ENCODE measurements around the gene C3orf62. TPM values are rescaled to one million over a fixed set of nuclear protein-coding genes. Genes with fewer than 3 reads are reported as not detected.

C3orf62 gene
- total and polyA plus RNA-seq, 2 donors (not counting 1 experiment from before 2014, with no cell fraction given) = 6.8 to 7.8 TPM

GRCh38 chr3:49263159-49263889 is 13.7 kb downstream of the C3orf62 start:
- no peaks in the 10 kb centered on the region for H3K4me1 ChIP-seq (ENCODE audit: control insufficient read depth in 2 of 2, insufficient read depth in 2 of 2, low read length in 2 of 2)
- H3K27me3 ChIP-seq (replicated peaks in 1 of 4; ENCODE audit: control extremely low read depth in 1 of 4, control insufficient read depth in 3 of 4, insufficient read depth in 4 of 4, low read length in 3 of 4) = no peaks in the 10 kb centered on the region
- H3K79me2 ChIP-seq (ENCODE audit: control insufficient read depth, insufficient read depth, low read length) = no peaks in the 10 kb centered on the region
- no peak for DNase-seq
- H4K20me1 ChIP-seq (ENCODE audit: control insufficient read depth, insufficient read depth, low read length, poor library complexity, severe bottlenecking) = no peaks in the 10 kb centered on the region
- H2AFZ ChIP-seq (ENCODE audit: insufficient read depth, low read depth, low read length, poor library complexity, severe bottlenecking) = no peak overlapping the region
- no peaks in the 10 kb centered on the region for H3K4me1 Mint-ChIP-seq
- ChIA-PET CTCF (interaction anchor here (0.6 kb wide), 2 partner anchors 12 to 19 kb away, joined by 3 to 5 read pairs; no protein-coding TSS in a partner anchor), POLR2A (no interaction called here)
- no peak overlapping the region for H3K4me2 ChIP-seq (replicated peaks; ENCODE audit: low read depth, low read length, poor library complexity, severe bottlenecking)
- no peak overlapping the region for H3K9ac ChIP-seq (ENCODE audit: low read length)
- H3K27ac Mint-ChIP-seq = no peak overlapping the region
- no peak for ATAC-seq (ENCODE audit: low read depth)
- no peaks in the 10 kb centered on the region for H3K9me3 ChIP-seq (ENCODE audit: control extremely low read depth in 1 of 3, control insufficient read depth in 2 of 3, insufficient read depth in 1 of 3, low read length in 2 of 3)
- H3K9me3 Mint-ChIP-seq (ENCODE audit: insufficient read depth) = no peaks in the 10 kb centered on the region
- H3K27me3 Mint-ChIP-seq = no peaks in the 10 kb centered on the region
- H3K4me3 ChIP-seq (ENCODE audit: control extremely low read depth in 1 of 5, extremely low read depth in 1 of 5, insufficient read depth in 1 of 5, low read depth in 2 of 5, low read length in 4 of 5) = no peak overlapping the region
- TF ChIP-seq CTCF (IDR thresholded peaks at IDR 0.05) (no peak), EZH2 (IDR thresholded peaks at IDR 0.05; ENCODE audit: borderline replicate concordance, insufficient read depth, low read depth, low read length, poor library complexity, severe bottlenecking) (no peak)
- WGBS (ENCODE audit: insufficient coverage) = 97% methylated on average over 5 of the region's 6 CpGs
- H3K36me3 ChIP-seq (replicated peaks in 1 of 2; ENCODE audit: control extremely low read depth in 1 of 2, control insufficient read depth in 1 of 2, extremely low read depth in 1 of 2, insufficient read depth in 2 of 2, low read length in 1 of 2) = no peaks in the 10 kb centered on the region
- intact Hi-C loops (cut with micrococcal nuclease) = no loop called here
- H3K4me3 Mint-ChIP-seq = no peak overlapping the region
- no peak overlapping the region for H3K27ac ChIP-seq (ENCODE audit: low read length in 2 of 2)

- WGBS (ENCODE audit: insufficient coverage) = 75% methylated on average over 1 of the region's 5 CpGs
- H3K4me1 Mint-ChIP-seq = no peaks in the 10 kb centered on the region
- Histone ChIP-seq H2AFZ (ENCODE audit: insufficient read depth, low read depth, low read length, poor library complexity, severe bottlenecking) (no peak overlapping the region), H3K4me2 (replicated peaks; ENCODE audit: low read depth, low read length, poor library complexity, severe bottlenecking) (no peak overlapping the region), H3K36me3 (replicated peaks in 1 of 2; ENCODE audit: control extremely low read depth in 1 of 2, control insufficient read depth in 1 of 2, extremely low read depth in 1 of 2, insufficient read depth in 2 of 2, low read length in 1 of 2) (no peaks in the 10 kb centered on the region), H3K27ac (ENCODE audit: low read length in 2 of 2) (no peak overlapping the region), H3K9me3 (ENCODE audit: control extremely low read depth in 1 of 3, control insufficient read depth in 2 of 3, insufficient read depth in 1 of 3, low read length in 2 of 3) (no peaks in the 10 kb centered on the region), H4K20me1 (ENCODE audit: control insufficient read depth, insufficient read depth, low read length, poor library complexity, severe bottlenecking) (no peaks in the 10 kb centered on the region), H3K4me1 (ENCODE audit: control insufficient read depth in 2 of 2, insufficient read depth in 2 of 2, low read length in 2 of 2) (no peaks in the 10 kb centered on the region), H3K9ac (ENCODE audit: low read length) (no peak overlapping the region), H3K4me3 (ENCODE audit: control extremely low read depth in 1 of 5, extremely low read depth in 1 of 5, insufficient read depth in 1 of 5, low read depth in 2 of 5, low read length in 4 of 5) (no peak overlapping the region), H3K79me2 (ENCODE audit: control insufficient read depth, insufficient read depth, low read length) (no peaks in the 10 kb centered on the region), H3K27me3 (replicated peaks in 1 of 4; ENCODE audit: control extremely low read depth in 1 of 4, control insufficient read depth in 3 of 4, insufficient read depth in 4 of 4, low read length in 3 of 4) (no peaks in the 10 kb centered on the region)
- no peak for DNase-seq
- no peak overlapping the region for H3K27ac Mint-ChIP-seq
- ChIA-PET CTCF (no interaction called here), POLR2A (no interaction called here)
- no peaks in the 10 kb centered on the region for H3K27me3 Mint-ChIP-seq
- no peaks in the 10 kb centered on the region for H3K9me3 Mint-ChIP-seq (ENCODE audit: insufficient read depth)
- H3K4me3 Mint-ChIP-seq = no peak overlapping the region
- intact Hi-C loops (cut with micrococcal nuclease) = no loop called here
- no peak for ATAC-seq (ENCODE audit: low read depth)
- TF ChIP-seq CTCF (IDR thresholded peaks at IDR 0.05) = no peak
- TF ChIP-seq EZH2 (IDR thresholded peaks at IDR 0.05; ENCODE audit: borderline replicate concordance, insufficient read depth, low read depth, low read length, poor library complexity, severe bottlenecking) = no peak
Observed at GRCh38 chr3:49260806-49261324, 16.2 kb downstream of the C3orf62 start.
